Measurements from ENCODE around the gene SNRPA1. TPM values are rescaled to one million over a fixed set of nuclear protein-coding genes. Genes with fewer than 3 reads are reported as not detected.

SNRPA1 gene
- total and polyA plus RNA-seq, 2 of the 13 experiments (the other 11 are each of a cell fraction or from before 2014, with no cell fraction given) = 41.2 to 108 TPM

- POLR2A ChIA-PET = interaction anchor here (1.4 kb wide), 1 partner anchor 11 kb away, joined by 4 read pairs; no protein-coding TSS in a partner anchor
- in situ Hi-C loops (cut with HindIII; ENCODE audit: extremely low pct_ligation_motif_present, low pct_unique_long_range_greater_than_20kb) = loop anchor here (5.0 to 25.0 kb wide), 4 partner anchors 170 to 592 kb away; partner anchors contain the start of gene LRRK1
- Histone ChIP-seq H2AFZ (ENCODE audit: low read length) (no peak overlapping the region), H3K4me3 (replicated peaks in 1 of 3; ENCODE audit: insufficient read depth in 1 of 3, low read depth in 2 of 3, low read length in 3 of 3) (no peak overlapping the region), H3K27ac (ENCODE audit: extremely low read length, insufficient read depth, low read length) (no peak overlapping the region), H4K20me1 (ENCODE audit: insufficient read depth, low read length) (peaks cover 10% of the 10 kb centered on the region), H3K36me3 (replicated peaks in 1 of 2; ENCODE audit: control insufficient read depth in 1 of 2, insufficient read depth in 2 of 2, low read length in 2 of 2) (no peaks in the 10 kb centered on the region), H3K9me3 (ENCODE audit: low read length) (no peaks in the 10 kb centered on the region), H3K9ac (ENCODE audit: insufficient read depth, low read depth, low read length) (no peak overlapping the region), H3K4me2 (ENCODE audit: low read depth, low read length) (no peak overlapping the region), H3K27me3 (ENCODE audit: control insufficient read depth in 1 of 2, insufficient read depth in 2 of 2, low read length in 2 of 2) (peaks cover 0 to 4% of the 10 kb centered on the region in 2 experiments; a peak in 1 of 5 replicates), H3K79me2 (ENCODE audit: insufficient read depth, low read length) (peaks cover 15% of the 10 kb centered on the region), H3K4me1 (ENCODE audit: insufficient read depth, low read length) (peaks cover 55% of the 10 kb centered on the region)
- CTCF ChIA-PET (ENCODE audit: low intra/inter-chr PET ratio, low total read pairs) = no interaction called here
- 65% methylated on average over 10 of the region's 11 CpGs for WGBS (ENCODE audit: low lambda C conversion rate)
- FAIRE-seq (no peak), ATAC-seq (no peak), DNase-seq (ENCODE audit: low spot score) (no peak)
- BruUV-seq (replicated peaks) = no TSS peak
- intact Hi-C loops (cut with micrococcal nuclease; ENCODE audit: unreplicated experiment) = loop anchor here (10.0 kb wide), 2 partner anchors 130 to 340 kb away; partner anchors contain the start of gene LRRK1
- TF ChIP-seq ZNF446 (CRISPR knock-in tag; IDR thresholded peaks at IDR 0.05) = no peak
- TF ChIP-seq ZNF776 (CRISPR knock-in tag; IDR thresholded peaks at IDR 0.05) = no peak
- no peak for TF ChIP-seq ZNF530 (CRISPR knock-in tag; IDR thresholded peaks at IDR 0.05; ENCODE audit: low read depth)
Measured at GRCh38 chr15:101254157-101255050, 40.6 kb downstream of the SNRPA1 start.

DNA sequence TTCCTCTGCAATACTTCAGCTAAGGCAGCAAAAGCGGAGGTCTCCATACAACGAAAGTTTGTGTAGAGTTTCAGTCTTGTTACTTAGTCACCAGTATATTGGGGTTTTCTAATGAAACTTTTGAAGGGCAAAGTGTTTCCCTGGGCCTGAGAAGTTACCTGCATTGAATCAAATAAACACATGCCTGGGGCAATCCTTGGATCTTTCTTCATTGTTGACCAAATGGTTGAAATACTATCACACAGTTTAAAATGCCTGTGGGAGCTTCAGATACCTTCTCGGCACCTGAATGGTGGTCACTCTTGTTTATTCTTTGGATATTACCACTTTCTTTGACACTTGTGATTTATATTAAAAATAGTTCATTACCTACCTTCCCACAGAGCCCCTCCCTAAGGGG lies 42.2 kb downstream of the SNRPA1 start:
- BruUV-seq (replicated peaks) = no TSS peak
- Histone ChIP-seq H3K4me1 (ENCODE audit: insufficient read depth, low read length) (peaks cover 55% of the 10 kb centered on the region), H3K9ac (ENCODE audit: insufficient read depth, low read depth, low read length) (peak overlapping the region; percentile 72), H3K27me3 (ENCODE audit: control insufficient read depth in 1 of 2, insufficient read depth in 2 of 2, low read length in 2 of 2) (no peaks in the 10 kb centered on the region), H3K27ac (ENCODE audit: extremely low read length, insufficient read depth, low read length) (no peak overlapping the region), H3K79me2 (ENCODE audit: insufficient read depth, low read length) (peaks cover 27% of the 10 kb centered on the region), H2AFZ (ENCODE audit: low read length) (peak overlapping the region; percentile 58), H3K4me2 (ENCODE audit: low read depth, low read length) (peak overlapping the region; percentile 80), H3K4me3 (replicated peaks in 1 of 3; ENCODE audit: insufficient read depth in 1 of 3, low read depth in 2 of 3, low read length in 3 of 3) (peak overlapping the region; percentile 72 to 81 (median 77)), H3K36me3 (replicated peaks in 1 of 2; ENCODE audit: control insufficient read depth in 1 of 2, insufficient read depth in 2 of 2, low read length in 2 of 2) (no peaks in the 10 kb centered on the region), H3K9me3 (ENCODE audit: low read length) (no peaks in the 10 kb centered on the region), H4K20me1 (ENCODE audit: insufficient read depth, low read length) (peaks cover 10% of the 10 kb centered on the region)
- FAIRE-seq = no peak
- ChIA-PET POLR2A (interaction anchor here (1.6 to 1.7 kb wide), 2 partner anchors 162 to 182 kb away, joined by 8 read pairs; no protein-coding TSS in a partner anchor), CTCF (ENCODE audit: low intra/inter-chr PET ratio, low total read pairs) (no interaction called here)
- in situ Hi-C loops (cut with HindIII; ENCODE audit: extremely low pct_ligation_motif_present, low pct_unique_long_range_greater_than_20kb) = loop anchor here (10.0 to 25.0 kb wide), 3 partner anchors 168 to 591 kb away; partner anchors contain the start of gene LRRK1
- no peak for DNase-seq (ENCODE audit: low spot score)
- intact Hi-C loops (cut with micrococcal nuclease; ENCODE audit: unreplicated experiment) = loop anchor here (1.0 to 10.0 kb wide), 3 partner anchors 128 to 338 kb away; partner anchors contain the start of gene LRRK1
- WGBS (ENCODE audit: low lambda C conversion rate) = 18% methylated on average over 3 of the region's 3 CpGs
- ATAC-seq = no peak
- TF ChIP-seq EHMT2 (IDR thresholded peaks at IDR 0.05; ENCODE audit: borderline replicate concordance, low read depth, low read length) = no peak
- no peak for TF ChIP-seq ZNF619 (CRISPR knock-in tag; IDR thresholded peaks at IDR 0.05)
- no peak for TF ChIP-seq KDM2A (CRISPR knock-in tag; IDR thresholded peaks at IDR 0.05; ENCODE audit: borderline replicate concordance, low read depth)
- TF ChIP-seq ZFP36 (IDR thresholded peaks at IDR 0.05; ENCODE audit: borderline replicate concordance, low read depth, low read length, partially characterized antibody) = no peak
- no peak for TF ChIP-seq CENPX (CRISPR knock-in tag; IDR thresholded peaks at IDR 0.05)

Data from HepG2 (cell line).